ENCODE measurements around the gene PLCG2. TPM values are rescaled to one million over a fixed set of nuclear protein-coding genes. Genes with fewer than 3 reads are reported as not detected.

Gene PLCG2
- total RNA-seq, 4 donors from 2014 or later = 30.5 to 243 (median 56.2) TPM

DNA sequence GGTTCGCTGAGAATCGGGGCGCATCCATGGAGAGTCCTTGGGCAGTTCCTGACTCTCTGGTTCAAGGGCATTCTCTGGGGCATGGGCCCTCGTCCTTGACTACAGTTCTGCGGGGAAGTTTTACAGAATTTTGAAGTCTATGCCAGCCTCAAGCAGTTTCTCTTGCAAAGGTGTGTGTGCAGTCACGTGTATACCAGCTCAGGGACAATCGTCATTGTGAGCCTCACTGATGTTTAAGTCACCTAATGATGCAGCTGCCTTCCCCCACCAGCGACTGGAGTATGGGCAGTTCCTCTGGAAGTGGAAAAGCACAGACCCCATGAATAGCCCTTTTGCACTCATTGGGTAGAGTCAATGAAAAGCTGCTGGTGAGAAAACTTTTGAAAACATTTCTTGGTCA lies 1.3 kb downstream of the PLCG2 start:
- peak in 1 of 3 donors; percentile 64 for DNase-seq
- H3K9me3 ChIP-seq = no peaks in the 10 kb centered on the region
- no peak for TF ChIP-seq POLR2A (IDR thresholded peaks at IDR 0.05)
- TF ChIP-seq, protein P1, sequence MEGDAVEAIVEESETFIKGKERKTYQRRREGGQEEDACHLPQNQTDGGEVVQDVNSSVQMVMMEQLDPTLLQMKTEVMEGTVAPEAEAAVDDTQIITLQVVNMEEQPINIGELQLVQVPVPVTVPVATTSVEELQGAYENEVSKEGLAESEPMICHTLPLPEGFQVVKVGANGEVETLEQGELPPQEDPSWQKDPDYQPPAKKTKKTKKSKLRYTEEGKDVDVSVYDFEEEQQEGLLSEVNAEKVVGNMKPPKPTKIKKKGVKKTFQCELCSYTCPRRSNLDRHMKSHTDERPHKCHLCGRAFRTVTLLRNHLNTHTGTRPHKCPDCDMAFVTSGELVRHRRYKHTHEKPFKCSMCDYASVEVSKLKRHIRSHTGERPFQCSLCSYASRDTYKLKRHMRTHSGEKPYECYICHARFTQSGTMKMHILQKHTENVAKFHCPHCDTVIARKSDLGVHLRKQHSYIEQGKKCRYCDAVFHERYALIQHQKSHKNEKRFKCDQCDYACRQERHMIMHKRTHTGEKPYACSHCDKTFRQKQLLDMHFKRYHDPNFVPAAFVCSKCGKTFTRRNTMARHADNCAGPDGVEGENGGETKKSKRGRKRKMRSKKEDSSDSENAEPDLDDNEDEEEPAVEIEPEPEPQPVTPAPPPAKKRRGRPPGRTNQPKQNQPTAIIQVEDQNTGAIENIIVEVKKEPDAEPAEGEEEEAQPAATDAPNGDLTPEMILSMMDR (IDR thresholded peaks at IDR 0.05) = no peak
- peaks cover 0 to 5% of the 10 kb centered on the region in 2 donors for H3K27me3 ChIP-seq
- H3K36me3 ChIP-seq = no peaks in the 10 kb centered on the region
- H3K4me1 ChIP-seq = peaks cover 0 to 30% (median 9%) of the 10 kb centered on the region in 4 donors
- peak overlapping the region in 3 of 4 donors; percentile 75 to 98 (median 86) for H3K27ac ChIP-seq
- H3K4me3 ChIP-seq = peak overlapping the region; percentile 69 to 98 (median 85)

DNA sequence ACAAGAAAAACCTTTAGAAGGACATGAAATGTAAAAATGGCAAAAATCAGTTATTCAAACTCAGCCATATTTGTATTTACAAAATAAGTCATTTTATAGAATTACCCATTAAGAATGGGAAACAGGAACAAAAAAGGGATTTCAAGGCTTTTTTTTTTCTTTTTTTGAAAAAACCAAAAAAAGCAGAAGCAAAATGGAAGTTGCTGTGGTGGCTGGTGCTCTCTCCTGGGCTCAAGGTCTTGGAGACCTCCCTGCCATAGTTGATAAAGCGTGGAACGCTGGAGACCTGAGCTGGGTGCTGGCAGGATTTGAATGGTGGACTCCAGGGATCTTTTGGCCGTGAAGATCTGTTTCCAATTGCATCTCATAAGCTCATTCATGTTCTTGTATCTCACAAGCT lies 3.1 kb downstream of the PLCG2 start:
- Histone ChIP-seq H3K9me3 (no peaks in the 10 kb centered on the region), H3K36me3 (no peaks in the 10 kb centered on the region), H3K4me1 (peaks cover 0 to 30% (median 9%) of the 10 kb centered on the region in 4 donors), H3K27ac (peak overlapping the region in 1 of 4 donors; percentile 67), H3K27me3 (peaks cover 0 to 5% of the 10 kb centered on the region in 2 donors), H3K4me3 (no peak overlapping the region)
- no peak for DNase-seq
- TF ChIP-seq POLR2A (IDR thresholded peaks at IDR 0.05) = no peak
- TF ChIP-seq, protein P1 (IDR thresholded peaks at IDR 0.05) = no peak

DNA sequence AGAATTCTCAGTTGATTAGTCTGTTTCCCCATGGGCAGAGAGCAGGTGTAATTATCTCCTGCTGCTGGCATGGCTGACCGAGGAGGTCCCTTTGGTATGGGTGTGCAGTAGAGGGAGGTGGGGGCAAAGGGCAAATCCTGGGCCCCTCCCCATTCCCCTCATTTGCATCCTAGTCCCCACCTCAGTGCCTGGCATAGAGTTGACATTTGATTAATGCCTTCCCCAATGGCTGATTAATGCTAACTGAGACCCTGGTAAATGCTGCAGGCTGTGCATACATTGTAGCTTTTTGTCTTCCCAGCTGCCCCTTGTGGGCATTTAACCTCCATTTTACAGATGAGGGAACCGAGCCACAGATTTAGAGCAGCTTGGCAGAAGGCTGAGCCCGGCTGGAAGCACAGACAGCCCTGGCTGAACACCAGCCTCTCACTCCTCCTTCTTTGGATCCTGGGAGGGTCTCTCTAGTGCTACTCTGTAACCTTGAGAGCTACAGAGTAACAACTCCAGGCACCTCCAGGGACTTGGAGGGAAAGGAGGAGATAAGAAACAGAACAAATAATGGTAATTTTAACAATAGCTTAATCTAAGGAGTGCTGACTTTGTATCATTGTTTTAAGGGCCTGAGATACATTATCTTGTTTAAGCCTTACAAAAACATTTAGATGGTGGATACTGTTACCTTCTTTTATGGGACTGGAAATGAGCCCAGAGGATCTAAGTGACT lies 5.1 kb downstream of the PLCG2 start:
- H3K4me1 ChIP-seq = peaks cover 0 to 30% (median 9%) of the 10 kb centered on the region in 4 donors
- H3K4me3 ChIP-seq = no peak overlapping the region
- peaks cover 0 to 2% (median 0%) of the 10 kb centered on the region in 3 donors for H3K36me3 ChIP-seq
- TF ChIP-seq POLR2A (IDR thresholded peaks at IDR 0.05) = no peak
- TF ChIP-seq, protein P1 (IDR thresholded peaks at IDR 0.05) = no peak
- peak in 2 of 3 donors; percentile 77 to 82 for DNase-seq
- no peaks in the 10 kb centered on the region for H3K9me3 ChIP-seq
- H3K27ac ChIP-seq = peak overlapping the region in 3 of 4 donors; percentile 5 to 67 (median 25)
- H3K27me3 ChIP-seq = peaks cover 0 to 5% of the 10 kb centered on the region in 2 donors

DNA sequence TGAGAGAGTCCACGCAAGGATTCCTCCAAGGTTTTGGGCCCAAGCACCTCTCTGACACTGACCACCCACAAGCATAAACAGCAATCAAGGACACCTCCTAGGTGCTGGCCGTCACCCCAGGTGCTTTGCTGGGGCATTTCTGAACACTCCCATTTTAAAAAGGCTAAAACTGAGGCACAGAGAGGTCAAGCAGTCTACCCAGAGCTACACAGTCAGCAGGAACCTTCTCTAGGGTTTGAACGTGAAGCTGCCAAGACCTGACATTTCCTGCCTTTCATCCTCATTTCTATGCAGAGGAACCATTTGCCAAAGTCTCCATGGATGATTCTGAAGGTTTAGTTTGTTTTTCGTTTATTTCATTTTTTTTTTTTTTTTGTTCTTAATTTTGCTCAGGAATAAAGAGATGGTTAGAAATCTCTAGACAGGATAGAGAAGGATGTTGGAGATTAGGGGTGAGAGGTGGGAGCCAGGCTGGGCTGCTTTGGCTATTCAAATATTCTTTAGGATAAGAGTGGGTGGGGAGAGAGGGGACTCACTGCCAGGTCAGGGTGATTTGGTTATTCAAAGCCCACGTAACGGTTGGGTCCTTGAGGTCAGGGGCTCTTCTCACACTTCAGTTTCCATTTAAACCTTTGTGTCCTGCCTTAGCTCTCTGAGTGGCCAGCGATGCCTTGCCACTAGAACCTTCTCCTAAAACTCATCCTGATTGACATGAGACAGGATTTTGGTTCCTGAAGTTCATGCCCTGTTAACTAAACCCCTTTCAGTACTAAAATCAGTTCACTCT lies 6.2 kb downstream of the PLCG2 start:
- Histone ChIP-seq H3K4me1 (peaks cover 0 to 23% (median 10%) of the 10 kb centered on the region in 4 donors), H3K27ac (peak overlapping the region in 1 of 4 donors; percentile 67), H3K9me3 (no peaks in the 10 kb centered on the region), H3K4me3 (no peak overlapping the region), H3K36me3 (peaks cover 0 to 4% (median 0%) of the 10 kb centered on the region in 3 donors), H3K27me3 (no peaks in the 10 kb centered on the region)
- no peak for DNase-seq
- TF ChIP-seq, protein P1 (IDR thresholded peaks at IDR 0.05) = no peak
- no peak for TF ChIP-seq POLR2A (IDR thresholded peaks at IDR 0.05)

DNA sequence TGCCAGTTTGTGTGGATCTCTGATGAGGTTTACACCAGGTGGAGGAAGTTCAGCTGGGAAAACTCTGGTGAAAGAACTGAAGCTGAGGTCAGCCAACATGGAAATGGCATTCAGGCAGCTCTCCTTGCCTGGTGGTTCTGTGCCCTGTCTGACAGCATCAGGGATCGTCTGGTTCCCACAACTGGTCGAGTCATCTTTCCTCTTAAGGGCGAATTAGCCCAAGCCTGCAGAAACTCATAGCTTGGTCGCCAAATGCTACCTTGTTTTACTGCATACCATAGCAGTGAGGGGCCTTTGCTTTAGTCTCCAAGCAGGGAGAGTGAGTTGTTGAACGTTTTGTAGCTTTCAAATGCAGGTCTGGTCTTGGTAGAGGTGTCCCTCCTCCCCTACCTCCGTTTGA lies 7.2 kb downstream of the PLCG2 start:
- Histone ChIP-seq H3K27me3 (no peaks in the 10 kb centered on the region), H3K4me1 (peaks cover 0 to 20% (median 15%) of the 10 kb centered on the region in 4 donors), H3K36me3 (peaks cover 0 to 4% (median 0%) of the 10 kb centered on the region in 3 donors), H3K27ac (peak overlapping the region in 1 of 4 donors; percentile 64), H3K9me3 (no peaks in the 10 kb centered on the region), H3K4me3 (no peak overlapping the region)
- no peak for DNase-seq
- TF ChIP-seq, protein P1 (IDR thresholded peaks at IDR 0.05) = no peak
- no peak for TF ChIP-seq POLR2A (IDR thresholded peaks at IDR 0.05)

Data from Peyer's patch (tissue), 4 donors.